ENCODE measurements around the gene MPZL1.
"Not testable (repeated sequence)": the region's sequence is repeated elsewhere in the genome, so short reads cannot be mapped to it uniquely, and the experiment has no call there.

MPZL1 gene

DNA sequence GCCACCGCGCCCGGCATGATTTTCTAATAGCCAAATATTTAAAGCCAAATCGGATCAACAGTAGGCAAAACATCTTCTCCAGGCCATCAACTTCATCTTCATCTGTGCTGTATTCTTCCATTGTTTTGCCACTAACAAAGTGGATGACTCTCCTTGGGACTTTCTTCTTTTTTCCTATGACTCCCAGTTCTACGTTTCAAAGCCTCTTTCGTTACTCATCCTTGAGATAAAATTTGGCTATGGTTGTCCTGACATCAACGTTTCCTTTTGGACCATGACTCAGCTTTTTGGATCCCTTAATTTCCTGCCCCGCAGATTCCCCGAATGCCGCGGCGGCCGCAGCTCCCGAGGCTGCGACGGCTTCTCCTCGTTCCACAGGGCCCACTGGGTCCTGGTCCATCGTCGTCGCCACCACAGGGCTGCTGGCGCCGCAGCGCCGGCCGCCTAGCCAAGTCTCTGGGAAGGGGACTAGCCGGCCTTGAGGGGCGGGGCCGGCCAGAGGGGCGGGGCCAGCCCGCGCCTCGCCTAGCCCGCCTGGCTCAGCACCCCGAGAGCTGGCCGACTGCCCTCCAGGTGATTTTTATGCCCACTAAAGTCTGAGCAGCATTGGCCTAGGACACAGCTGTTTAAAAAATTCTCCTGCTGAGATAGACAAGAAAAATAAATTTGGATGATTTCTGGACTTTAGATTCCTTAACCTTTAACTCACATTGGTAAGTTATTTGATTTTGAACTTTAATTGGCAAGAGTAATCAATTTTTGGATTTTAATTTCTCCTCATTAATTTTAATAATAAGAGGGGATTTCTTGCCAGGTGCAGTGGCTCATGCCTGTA lies 98.3 kb downstream of the MPZL1 start:
- DNase-seq: peak; percentile 13

DNA sequence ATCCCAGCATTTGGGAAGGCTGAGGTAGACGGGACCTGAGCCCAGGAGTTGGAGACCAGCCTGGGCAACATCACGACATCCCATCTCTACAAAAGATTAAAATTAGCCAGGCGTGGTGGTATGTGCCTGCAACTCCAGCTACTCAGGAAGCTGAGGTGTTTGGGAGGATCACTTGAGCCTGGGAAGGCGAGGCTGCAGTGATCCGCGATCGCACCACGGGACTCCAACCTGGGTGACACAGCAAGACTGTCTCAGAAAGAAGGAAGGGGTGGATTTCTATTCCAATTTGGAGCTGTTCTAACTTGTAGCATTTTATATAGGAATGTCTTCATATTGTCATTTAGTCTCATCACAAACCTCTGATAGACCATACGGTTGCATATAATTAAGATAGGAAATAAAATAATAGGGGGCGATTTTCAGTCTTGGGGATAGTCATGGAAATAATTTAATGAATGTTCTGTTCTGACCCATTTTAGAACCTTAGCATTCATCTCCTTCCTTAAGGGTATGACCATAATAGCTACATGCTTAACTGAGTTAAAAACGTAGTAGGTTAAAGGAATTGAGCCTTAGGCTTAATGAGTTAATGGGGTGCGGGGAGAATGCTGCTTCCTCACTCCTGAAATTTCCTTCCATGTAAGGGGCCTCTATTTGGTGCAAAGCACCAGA lies 99.0 kb downstream of the MPZL1 start:
- no peak for DNase-seq

DNA sequence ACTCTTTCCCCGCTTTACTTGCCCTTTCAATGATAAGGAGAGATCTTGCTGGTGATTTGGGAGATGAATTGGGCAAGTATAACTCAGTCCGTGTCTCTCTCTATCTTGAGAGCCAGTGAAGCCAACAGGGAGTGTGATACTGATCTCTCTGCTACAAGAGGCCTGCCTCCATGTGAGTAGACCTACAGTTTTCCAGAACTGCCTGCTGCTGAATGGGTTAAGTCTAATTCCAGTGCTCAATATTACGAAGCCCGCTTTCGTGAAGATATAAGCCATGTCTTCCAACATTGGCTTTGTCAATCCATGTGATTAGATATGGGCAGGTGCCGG lies 99.5 kb downstream of the MPZL1 start:
- no peak for DNase-seq

DNA sequence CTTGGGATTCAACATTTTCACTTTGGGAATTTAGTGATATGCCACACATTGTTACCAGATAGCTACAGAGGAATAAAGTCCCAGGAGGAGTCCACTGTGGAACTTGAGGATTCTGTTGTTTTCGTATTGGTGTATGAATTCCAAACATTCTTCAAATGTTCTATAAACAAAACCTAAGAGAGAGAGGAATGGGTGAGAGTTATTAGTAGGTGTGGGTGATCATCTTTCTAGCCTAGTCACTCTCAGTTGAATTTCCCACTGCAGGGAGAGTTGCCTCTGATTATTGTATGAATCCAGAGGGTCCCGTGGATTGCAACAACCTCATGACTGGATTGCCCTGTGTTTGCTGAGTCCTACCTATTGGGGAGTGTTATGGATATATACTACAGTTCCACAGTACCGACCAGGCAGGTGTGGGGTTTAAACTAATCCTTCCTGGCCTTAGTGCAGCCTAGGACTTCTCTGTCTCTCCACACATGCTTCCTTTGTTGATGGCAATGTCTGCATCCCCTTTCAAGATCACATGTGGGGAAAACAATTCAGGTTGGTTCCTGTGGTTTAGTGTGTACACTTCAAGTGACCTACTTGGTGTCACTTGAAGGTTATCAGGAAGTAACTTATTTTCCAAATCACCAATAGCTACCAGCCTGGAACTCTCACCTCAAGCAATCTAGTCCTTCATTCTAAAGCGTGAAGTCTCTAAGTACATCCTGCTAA lies 100.3 kb downstream of the MPZL1 start:
- no peak for DNase-seq

DNA sequence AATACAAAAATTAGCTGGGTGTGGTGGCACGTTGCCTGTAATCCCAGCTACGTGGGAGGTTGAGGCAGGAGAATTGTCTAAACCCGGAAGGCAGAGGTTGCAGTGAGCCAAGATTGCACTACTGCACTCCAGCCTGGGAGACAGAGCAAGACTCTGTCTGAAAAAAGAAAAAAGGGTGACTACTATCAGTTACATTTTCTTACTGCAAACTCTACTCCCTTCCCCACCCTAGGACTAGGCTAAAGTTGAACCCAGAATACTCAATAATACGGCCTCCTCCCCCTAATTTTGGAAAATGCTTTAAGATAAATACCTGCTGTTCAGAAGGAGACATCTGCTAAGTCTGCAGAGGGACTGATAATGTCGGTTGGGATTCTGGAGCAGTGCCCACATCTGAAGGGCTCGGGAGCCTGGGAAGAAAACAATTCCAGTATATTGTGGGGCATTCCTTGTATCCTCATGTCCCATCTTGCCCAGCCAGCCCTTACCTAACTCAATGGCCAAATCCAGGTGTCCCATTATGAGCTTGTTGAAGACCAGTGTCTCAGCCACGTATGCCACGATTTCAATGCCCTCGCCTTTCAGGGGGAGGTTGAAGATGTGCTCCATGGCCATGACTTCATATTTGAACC lies 102.5 kb downstream of the MPZL1 start:
- no peak for DNase-seq

DNA sequence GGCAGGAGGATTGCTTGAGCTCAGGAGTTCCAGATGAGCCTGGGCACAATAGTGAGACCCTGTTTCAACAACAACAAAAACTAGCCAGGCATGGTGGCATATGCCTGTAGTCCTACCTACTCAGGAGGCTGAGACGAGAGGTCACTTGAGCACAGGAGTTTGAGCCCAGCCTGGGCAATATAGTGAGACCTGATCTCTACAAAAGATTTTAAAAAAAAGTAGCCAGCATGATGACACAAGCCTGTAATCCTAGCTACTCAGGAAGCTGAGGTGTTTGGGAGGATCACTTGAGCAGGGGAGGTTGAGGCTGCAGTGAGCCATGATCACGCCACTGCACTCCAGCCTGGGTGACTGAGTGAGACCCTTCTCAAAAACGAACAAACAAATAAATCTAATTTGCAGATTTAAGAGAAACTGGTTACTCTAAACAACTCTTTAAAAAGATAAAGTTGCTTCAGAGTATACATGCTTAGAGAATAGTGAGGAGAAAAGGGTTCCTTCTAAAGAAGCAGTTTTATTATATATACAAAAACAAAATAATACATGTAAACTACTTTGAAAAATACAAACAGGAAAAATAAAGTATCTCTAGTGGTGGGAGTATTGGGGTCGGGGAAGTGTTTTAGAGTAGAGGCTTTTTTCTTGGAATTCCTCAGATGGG lies 103.8 kb downstream of the MPZL1 start:
- no peak for DNase-seq

DNA sequence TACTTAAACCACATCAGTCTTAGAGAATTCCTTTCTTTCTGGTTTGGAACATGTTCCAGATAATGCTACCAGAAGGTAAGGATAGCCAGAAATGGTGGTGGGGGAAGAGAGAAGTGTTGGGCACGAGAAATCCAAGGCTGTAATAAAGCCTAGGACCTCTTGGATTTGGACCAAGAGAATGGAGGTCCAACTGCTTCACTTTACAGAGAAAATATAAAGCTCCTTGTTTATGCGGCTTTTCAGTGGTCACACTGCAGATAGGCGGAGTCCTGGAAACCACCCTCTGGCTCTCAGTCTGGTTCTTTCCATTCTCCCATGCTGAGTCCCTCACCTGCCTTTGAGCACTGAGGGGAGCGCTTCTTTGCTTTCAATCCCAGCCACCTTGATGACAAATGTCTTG lies 104.3 kb downstream of the MPZL1 start:
- no peak for DNase-seq

DNA sequence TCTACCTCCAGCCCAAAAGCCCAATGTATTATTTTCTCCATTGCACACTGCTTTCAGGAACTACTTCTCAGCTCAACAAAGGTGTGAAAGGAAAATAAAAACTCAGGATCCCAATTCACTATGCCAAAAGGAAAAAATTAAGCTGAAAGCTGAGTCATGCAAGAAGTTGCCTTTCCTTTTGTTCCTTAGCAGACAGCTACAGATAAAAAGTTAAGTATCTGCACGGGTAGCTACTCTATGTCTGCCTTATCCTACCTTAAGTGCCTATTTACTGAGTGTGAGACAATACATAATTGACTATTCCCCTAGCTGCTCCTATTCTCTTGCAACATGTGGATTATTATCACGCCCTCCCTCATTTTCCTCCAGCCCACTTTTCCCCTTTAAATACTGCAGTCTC lies 108.1 kb downstream of the MPZL1 start:
- no peak for DNase-seq

DNA sequence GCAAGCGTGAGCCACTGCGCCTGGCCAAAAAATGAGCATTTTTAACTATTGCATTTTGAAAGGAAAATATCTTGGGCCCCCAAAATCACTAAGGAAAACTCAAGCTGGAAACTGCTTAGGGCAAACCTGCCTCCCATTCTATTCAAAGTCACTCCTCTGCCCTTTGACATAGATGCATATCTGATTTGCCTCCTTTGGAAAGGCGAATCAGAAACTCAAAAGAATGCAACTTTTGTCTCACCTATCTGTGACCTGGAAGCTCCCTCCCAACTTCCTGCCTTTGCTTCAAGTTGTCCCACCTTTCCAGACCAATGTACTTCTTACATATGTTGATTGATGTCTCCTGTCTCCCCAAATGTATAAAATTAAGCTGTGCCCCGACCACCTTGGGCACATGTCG lies 108.9 kb downstream of the MPZL1 start:
- DNase-seq: not testable (repeated sequence)

DNA sequence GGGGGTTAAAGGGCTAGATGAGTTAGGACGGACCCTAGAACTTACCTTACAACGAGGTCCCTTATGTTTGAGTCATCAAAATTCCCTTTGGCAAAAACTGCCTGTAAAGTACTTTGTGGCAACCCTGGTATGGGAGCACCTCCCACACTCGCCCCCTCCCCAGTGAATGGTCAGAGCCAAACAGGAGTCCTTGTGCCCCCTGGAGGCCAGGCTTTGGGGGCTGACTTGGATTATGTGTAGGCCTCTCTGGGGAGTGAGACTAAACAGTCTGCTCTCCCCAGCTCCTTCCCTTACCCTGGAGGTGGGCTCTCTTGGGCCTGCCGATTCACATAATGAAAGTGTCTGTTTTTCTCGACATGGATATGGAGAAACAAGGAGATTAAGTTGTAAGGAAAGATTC lies 110.9 kb downstream of the MPZL1 start:
- DNase-seq: no peak

DNA sequence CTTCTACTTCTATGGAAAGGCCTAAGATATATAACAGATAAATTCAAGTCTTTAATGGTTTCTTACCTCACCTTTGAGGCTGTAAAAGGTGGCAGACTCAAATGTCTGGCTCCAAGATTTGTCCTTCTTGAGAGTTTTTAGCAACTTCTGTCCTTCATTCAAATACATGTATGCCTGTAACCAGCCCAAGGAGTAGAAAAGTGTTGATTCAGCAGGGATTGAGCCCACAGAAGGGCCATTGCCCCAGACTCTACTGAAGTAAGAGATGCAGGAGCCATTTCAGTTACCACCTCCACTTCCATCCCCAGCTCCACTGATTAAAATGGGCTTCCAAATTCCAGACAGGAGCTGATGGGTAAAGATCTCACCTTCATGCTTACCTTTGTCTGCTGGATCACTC lies 112.1 kb downstream of the MPZL1 start:
- no peak for DNase-seq

DNA sequence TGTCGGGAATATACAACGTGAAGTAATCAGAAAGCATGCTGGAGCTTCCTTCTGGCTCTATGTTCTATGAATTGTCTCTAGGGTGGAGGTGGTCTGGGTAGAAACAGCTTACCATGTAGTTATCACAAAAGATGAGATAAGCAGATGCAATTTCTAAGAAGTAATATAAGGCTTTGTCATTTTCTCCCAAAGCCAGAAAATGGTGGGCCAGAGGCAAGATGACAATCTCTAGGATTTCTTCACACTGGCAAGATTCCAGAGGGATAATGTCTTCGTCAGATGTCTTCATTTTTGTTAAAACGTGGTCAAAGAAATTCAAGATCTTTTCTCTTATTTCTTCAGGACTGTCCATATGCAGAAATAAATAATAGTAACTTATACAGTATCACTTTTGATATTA lies 114.4 kb downstream of the MPZL1 start:
- DNase-seq: no peak

DNA sequence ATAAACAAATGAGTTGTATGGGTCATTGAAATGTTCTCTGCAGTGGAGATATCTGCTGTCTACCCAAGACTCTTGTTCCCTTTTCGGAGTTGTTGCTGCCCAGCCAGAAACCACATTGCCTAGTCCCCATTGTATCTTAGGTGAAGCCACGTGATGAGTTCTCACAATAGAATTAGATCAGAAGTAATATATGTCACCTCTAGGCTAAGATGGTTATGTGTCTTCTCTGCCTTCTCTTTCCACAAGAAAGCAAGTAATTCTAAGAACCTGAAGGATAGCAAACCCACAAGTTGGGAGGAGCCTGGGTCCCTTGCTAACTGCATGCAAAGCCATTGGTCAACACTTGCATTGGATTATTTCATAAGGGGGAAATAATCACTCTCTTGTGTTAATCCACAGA lies 115.5 kb downstream of the MPZL1 start:
- DNase-seq: peak; percentile 45

DNA sequence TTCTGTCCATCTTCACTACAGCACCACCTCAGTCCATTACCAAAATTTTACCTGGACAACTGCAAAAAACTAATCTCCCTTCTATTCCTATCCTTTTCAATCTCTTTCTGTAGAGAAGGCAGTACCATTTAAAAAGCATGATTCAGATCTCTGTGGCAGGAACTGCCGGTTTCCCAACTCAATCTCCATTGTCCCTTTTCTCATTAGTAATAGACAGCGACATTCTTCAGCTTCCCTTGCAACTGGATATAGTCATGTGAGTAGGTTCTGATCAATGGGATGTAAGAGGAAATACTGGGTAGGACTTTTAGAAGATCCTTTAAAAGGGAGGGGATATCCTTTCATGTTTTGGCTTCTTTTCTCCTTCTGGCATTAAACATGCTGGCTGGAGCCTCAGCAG lies 117.2 kb downstream of the MPZL1 start:
- no peak for DNase-seq
